ENCODE results near the gene CLEC20A. TPM values are rescaled to one million over a fixed set of nuclear protein-coding genes. Genes with fewer than 3 reads are reported as not detected.

Gene CLEC20A
- total RNA-seq, 1 experiment from 2014 or later, result not detected

DNA sequence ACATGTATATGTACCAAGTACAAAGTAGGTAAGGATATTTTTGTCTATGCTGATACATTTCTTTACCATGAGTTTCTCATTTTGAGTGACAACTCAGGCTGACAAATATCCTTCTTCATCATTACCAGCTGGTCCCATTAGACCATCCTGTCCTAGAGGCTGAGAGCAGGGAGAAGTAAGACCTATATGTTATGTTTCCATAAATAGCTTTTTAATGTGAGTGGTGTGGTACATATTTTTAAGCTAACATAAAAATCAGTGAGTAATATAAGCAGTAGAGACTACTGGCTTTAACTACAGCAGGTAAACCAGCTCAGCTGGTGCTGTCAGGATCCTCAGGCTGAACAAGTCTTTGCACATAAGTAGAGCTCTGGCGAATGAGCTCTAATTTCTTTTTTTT is 62.4 kb downstream of the CLEC20A start:
- Histone ChIP-seq H3K9me2 (ENCODE audit: insufficient read depth) (no peaks in the 10 kb centered on the region), H3K9me3 (ENCODE audit: insufficient read depth, low read depth) (no peaks in the 10 kb centered on the region), H3K4me3 (no peak overlapping the region), H4K20me1 (ENCODE audit: insufficient read depth) (no peaks in the 10 kb centered on the region; the same call in 1 of the 2 replicates), H3K36me3 (ENCODE audit: low read depth) (no peaks in the 10 kb centered on the region), H2AFZ (no peak overlapping the region), H3F3A (ENCODE audit: insufficient read depth, low read depth) (no peaks in the 10 kb centered on the region), H3K27ac (no peak overlapping the region), H3K4me2 (no peak overlapping the region), H3K4me1 (replicated peaks; ENCODE audit: insufficient read depth) (no peaks in the 10 kb centered on the region), H3K27me3 (ENCODE audit: insufficient read depth, low read depth) (no peaks in the 10 kb centered on the region), H3K79me2 (ENCODE audit: low read depth) (no peaks in the 10 kb centered on the region)
- intact Hi-C loops (cut with micrococcal nuclease; ENCODE audit: unreplicated experiment), result no loop called here
- POLR2A ChIA-PET (ENCODE audit: unreplicated experiment), result interaction anchor here (0.6 to 0.7 kb wide), 2 partner anchors 125 to 680 kb away, joined by 4 to 6 read pairs; no protein-coding TSS in a partner anchor
- no peak for DNase-seq
- BruUV-seq (replicated peaks), result no TSS peak
- CTCF ChIA-PET, result no interaction called here
- no peak for TF ChIP-seq EZH2 (IDR thresholded peaks at IDR 0.05; ENCODE audit: low read depth)
- TF ChIP-seq, protein P1, sequence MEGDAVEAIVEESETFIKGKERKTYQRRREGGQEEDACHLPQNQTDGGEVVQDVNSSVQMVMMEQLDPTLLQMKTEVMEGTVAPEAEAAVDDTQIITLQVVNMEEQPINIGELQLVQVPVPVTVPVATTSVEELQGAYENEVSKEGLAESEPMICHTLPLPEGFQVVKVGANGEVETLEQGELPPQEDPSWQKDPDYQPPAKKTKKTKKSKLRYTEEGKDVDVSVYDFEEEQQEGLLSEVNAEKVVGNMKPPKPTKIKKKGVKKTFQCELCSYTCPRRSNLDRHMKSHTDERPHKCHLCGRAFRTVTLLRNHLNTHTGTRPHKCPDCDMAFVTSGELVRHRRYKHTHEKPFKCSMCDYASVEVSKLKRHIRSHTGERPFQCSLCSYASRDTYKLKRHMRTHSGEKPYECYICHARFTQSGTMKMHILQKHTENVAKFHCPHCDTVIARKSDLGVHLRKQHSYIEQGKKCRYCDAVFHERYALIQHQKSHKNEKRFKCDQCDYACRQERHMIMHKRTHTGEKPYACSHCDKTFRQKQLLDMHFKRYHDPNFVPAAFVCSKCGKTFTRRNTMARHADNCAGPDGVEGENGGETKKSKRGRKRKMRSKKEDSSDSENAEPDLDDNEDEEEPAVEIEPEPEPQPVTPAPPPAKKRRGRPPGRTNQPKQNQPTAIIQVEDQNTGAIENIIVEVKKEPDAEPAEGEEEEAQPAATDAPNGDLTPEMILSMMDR (conservative IDR thresholded peaks at IDR 0.05), result no peak

Other genes starting within 250 kb of the CLEC20A start
- gene TEX35, start 16.1 kb upstream of the CLEC20A start, total RNA-seq (2021), result not detected in 2 replicates
- gene RALGPS2, start 228.3 kb upstream of the CLEC20A start, total RNA-seq (2021), result 49.8 and 62.4 TPM in 2 replicates